Neural crest cell (in vitro differentiated cells): ENCODE results near the gene ICAM5. TPM values are rescaled to one million over a fixed set of nuclear protein-coding genes. Genes with fewer than 3 reads are reported as not detected.
A peak's percentile ranks its signal among the peaks of the same experiment; 100 is the strongest.

Source experiments
- DNase-seq: peaks from one replicate; pipeline ENCODE4 v3.0.0; 2021; ENCODE audit warnings: low read depth, mixed read lengths, low spot score
- H3K27ac Mint-ChIP-seq: one replicate; pipeline ENCODE4 v1.8.0; 2021; ENCODE audit warnings: mild to moderate bottlenecking, mixed read lengths; ENCODE audit not compliant: unreplicated experiment
- H3K27me3 Mint-ChIP-seq: 2 replicates; pipeline ENCODE4 v1.8.0; 2021; ENCODE audit warnings: low read depth, mild to moderate bottlenecking, mixed read lengths
- H3K36me3 Mint-ChIP-seq: 2 replicates; pipeline ENCODE4 v1.8.0; 2021; ENCODE audit warnings: low read depth, mild to moderate bottlenecking, mixed read lengths
- H3K4me1 Mint-ChIP-seq: 2 replicates; pipeline ENCODE4 v1.8.0; 2021; ENCODE audit warnings: mixed read lengths
- H3K4me3 Mint-ChIP-seq: one replicate; pipeline ENCODE4 v1.8.0; 2021; ENCODE audit warnings: mild to moderate bottlenecking, mixed read lengths
- H3K9me3 Mint-ChIP-seq: 2 replicates; pipeline ENCODE4 v1.8.0; 2021; ENCODE audit warnings: mixed read lengths
- CTCF ChIP-seq: fragments of 200-600 bp; sonication (generic); conservative IDR thresholded peaks from 2 replicates; pipeline ENCODE4 v1.5.0; 2021; ENCODE audit warnings: antibody characterized with exemption, mild to moderate bottlenecking
- total RNA-seq: library from RNA; stranded (reverse); gene quantifications from 2 replicates; pipeline ENCODE4 v1.2.1, GENCODE V29; 2021

Gene ICAM5
- total RNA-seq, 1 donor from 2014 or later, result not detected

DNA sequence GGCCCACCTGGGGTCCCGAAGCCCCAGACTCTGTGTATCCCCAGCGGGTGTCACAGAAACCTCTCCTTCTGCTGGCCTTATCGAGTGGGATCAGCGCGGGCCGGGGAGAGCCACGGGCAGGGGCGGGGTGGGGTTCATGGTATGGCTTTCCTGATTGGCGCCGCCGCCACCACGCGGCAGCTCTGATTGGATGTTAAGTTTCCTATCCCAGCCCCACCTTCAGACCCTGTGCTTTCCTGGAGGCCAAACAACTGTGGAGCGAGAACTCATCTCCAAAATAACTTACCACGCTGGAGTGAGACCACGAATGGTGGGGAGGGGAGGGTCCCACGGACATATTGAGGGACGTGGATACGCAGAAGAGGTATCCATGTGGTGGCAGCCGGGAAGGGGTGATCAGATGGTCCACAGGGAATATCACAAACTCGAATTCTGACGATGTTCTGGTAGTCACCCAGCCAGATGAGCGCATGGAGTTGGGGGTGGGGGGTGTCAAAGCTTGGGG lies 1.0 kb upstream of the ICAM5 start:
- H3K27me3 Mint-ChIP-seq, result peaks cover 98% of the 10 kb centered on the region
- H3K4me3 Mint-ChIP-seq, result peak overlapping the region; percentile 81
- peak; percentile 56 for DNase-seq
- H3K36me3 Mint-ChIP-seq, result no peaks in the 10 kb centered on the region
- TF ChIP-seq CTCF, result no peak
- H3K27ac Mint-ChIP-seq, result no peak overlapping the region
- H3K4me1 Mint-ChIP-seq, result peaks cover 22% of the 10 kb centered on the region
- no peaks in the 10 kb centered on the region for H3K9me3 Mint-ChIP-seq

GRCh38 chr19:10289167-10289835 lies 451 bp upstream of the ICAM5 start:
- no peak for TF ChIP-seq CTCF
- no peaks in the 10 kb centered on the region for H3K36me3 Mint-ChIP-seq
- H3K27me3 Mint-ChIP-seq, result peaks cover 99% of the 10 kb centered on the region
- no peaks in the 10 kb centered on the region for H3K9me3 Mint-ChIP-seq
- H3K4me3 Mint-ChIP-seq, result peak overlapping the region; percentile 81
- no peak overlapping the region for H3K27ac Mint-ChIP-seq
- DNase-seq, result no peak
- H3K4me1 Mint-ChIP-seq, result peaks cover 22% of the 10 kb centered on the region

GRCh38 chr19:10290357-10290875 lies 664 bp downstream of the ICAM5 start:
- Mint-ChIP-seq H3K4me3 (peak overlapping the region; percentile 50), H3K36me3 (no peaks in the 10 kb centered on the region), H3K4me1 (peaks cover 22% of the 10 kb centered on the region), H3K9me3 (no peaks in the 10 kb centered on the region), H3K27ac (no peak overlapping the region), H3K27me3 (peaks cover 100% of the 10 kb centered on the region)
- no peak for TF ChIP-seq CTCF
- DNase-seq, result no peak

DNA sequence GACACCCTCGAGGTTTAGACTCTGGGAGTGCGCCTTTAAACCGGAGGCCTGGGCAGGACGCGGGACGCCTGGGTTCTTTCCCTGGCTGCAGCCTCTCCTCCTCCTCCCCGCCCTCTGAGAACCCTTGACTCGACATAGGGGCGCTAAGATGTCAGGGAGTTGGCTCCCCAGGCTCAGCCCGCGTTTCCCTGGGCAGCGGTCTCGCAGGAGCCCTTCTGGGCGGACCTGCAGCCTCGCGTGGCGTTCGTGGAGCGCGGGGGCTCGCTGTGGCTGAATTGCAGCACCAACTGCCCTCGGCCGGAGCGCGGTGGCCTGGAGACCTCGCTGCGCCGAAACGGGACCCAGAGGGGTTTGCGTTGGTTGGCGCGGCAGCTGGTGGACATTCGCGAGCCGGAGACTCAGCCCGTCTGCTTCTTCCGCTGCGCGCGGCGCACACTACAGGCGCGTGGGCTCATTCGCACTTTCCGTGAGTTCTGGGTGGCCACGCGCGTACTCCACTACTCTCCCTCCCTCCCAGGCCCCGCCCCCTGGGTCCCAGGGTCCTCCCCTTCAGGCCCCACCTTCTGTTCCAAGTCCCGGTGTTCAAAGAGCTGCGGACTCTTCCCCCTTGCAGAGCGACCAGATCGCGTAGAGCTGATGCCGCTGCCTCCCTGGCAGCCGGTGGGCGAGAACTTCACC lies 1.3 kb downstream of the ICAM5 start:
- Mint-ChIP-seq H3K27me3 (peaks cover 100% of the 10 kb centered on the region), H3K4me1 (peaks cover 27% of the 10 kb centered on the region), H3K4me3 (peak overlapping the region; percentile 65), H3K9me3 (no peaks in the 10 kb centered on the region), H3K36me3 (no peaks in the 10 kb centered on the region), H3K27ac (no peak overlapping the region)
- no peak for DNase-seq
- no peak for TF ChIP-seq CTCF

DNA sequence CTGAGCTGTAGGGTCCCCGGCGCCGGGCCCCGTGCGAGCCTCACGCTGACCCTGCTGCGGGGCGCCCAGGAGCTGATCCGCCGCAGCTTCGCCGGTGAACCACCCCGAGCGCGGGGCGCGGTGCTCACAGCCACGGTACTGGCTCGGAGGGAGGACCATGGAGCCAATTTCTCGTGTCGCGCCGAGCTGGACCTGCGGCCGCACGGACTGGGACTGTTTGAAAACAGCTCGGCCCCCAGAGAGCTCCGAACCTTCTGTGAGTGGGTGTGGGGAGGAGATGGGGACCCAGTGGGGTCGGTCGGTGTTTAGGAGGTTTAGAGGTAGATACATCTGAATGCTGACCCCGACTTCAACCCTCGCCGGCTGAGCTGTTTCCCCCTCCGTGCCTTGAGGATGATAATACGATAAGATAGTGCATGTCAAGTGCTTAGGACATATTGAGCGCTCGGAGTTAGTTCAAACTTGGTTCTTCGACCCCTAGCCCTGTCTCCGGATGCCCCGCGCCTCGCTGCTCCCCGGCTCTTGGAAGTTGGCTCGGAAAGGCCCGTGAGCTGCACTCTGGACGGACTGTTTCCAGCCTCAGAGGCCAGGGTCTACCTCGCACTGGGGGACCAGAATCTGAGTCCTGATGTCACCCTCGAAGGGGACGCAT lies 1.9 kb downstream of the ICAM5 start:
- no peak for TF ChIP-seq CTCF
- peaks cover 99% of the 10 kb centered on the region for H3K27me3 Mint-ChIP-seq
- H3K27ac Mint-ChIP-seq, result no peak overlapping the region
- H3K4me3 Mint-ChIP-seq, result peak overlapping the region; percentile 59
- H3K9me3 Mint-ChIP-seq, result no peaks in the 10 kb centered on the region
- DNase-seq, result no peak
- no peaks in the 10 kb centered on the region for H3K36me3 Mint-ChIP-seq
- peaks cover 27% of the 10 kb centered on the region for H3K4me1 Mint-ChIP-seq
